Measurements from ENCODE around the gene SAP130.

The SAP130 gene

GRCh38 chr2:128028668-128029054 lies 802 bp upstream of the SAP130 start:
- no peak for DNase-seq (ENCODE audit: extremely low spot score)
- ChIA-PET POLR2A (no interaction called here), CTCF (interaction anchor here (1.1 to 1.7 kb wide), 2 partner anchors 35 to 65 kb away, joined by 3 read pairs; no protein-coding TSS in a partner anchor)
- TF ChIP-seq CTCF (IDR thresholded peaks at IDR 0.05; ENCODE audit: control extremely low read depth, extremely low read depth, low read depth, missing control alignments) = no peak

GRCh38 chr2:128027278-128027800 lies 520 bp downstream of the SAP130 start:
- DNase-seq (ENCODE audit: extremely low spot score) = peak; percentile 99
- TF ChIP-seq CTCF (IDR thresholded peaks at IDR 0.05; ENCODE audit: control extremely low read depth, extremely low read depth, low read depth, missing control alignments) = no peak
- ChIA-PET CTCF (no interaction called here), POLR2A (no interaction called here)

- TF ChIP-seq CTCF (IDR thresholded peaks at IDR 0.05; ENCODE audit: control extremely low read depth, extremely low read depth, low read depth, missing control alignments) = no peak
- CTCF ChIA-PET = no interaction called here
- DNase-seq (ENCODE audit: extremely low spot score) = no peak
- POLR2A ChIA-PET = no interaction called here
Measured at GRCh38 chr2:128026448-128027277, 1.2 kb downstream of the SAP130 start.

GRCh38 chr2:128024816-128025215 lies 3.0 kb downstream of the SAP130 start:
- TF ChIP-seq CTCF (IDR thresholded peaks at IDR 0.05; ENCODE audit: control extremely low read depth, extremely low read depth, low read depth, missing control alignments) = no peak
- ChIA-PET POLR2A (interaction anchor here (0.6 kb wide), 1 partner anchor 55 kb away, joined by 3 read pairs; no protein-coding TSS in a partner anchor), CTCF (interaction anchor here (1.3 kb wide), 1 partner anchor 20 kb away, joined by 3 read pairs; no protein-coding TSS in a partner anchor)
- DNase-seq (ENCODE audit: extremely low spot score) = no peak

- ChIA-PET POLR2A (no interaction called here), CTCF (no interaction called here)
- no peak for TF ChIP-seq CTCF (IDR thresholded peaks at IDR 0.05; ENCODE audit: control extremely low read depth, extremely low read depth, low read depth, missing control alignments)
- no peak for DNase-seq (ENCODE audit: extremely low spot score)
Measured at GRCh38 chr2:128017561-128017960, 10.3 kb downstream of the SAP130 start.

- POLR2A ChIA-PET = interaction anchor here (0.6 kb wide), 1 partner anchor 219 kb away, joined by 3 read pairs; no protein-coding TSS in a partner anchor
- TF ChIP-seq CTCF (IDR thresholded peaks at IDR 0.05; ENCODE audit: control extremely low read depth, extremely low read depth, low read depth, missing control alignments) = no peak
- DNase-seq (ENCODE audit: extremely low spot score) = no peak
- CTCF ChIA-PET = no interaction called here
Measured at GRCh38 chr2:128016620-128017019, 11.2 kb downstream of the SAP130 start.

Data from GM10248 (cell line).